B cell (primary cell): Measurements from ENCODE around the gene NAV2. TPM values are rescaled to one million over a fixed set of nuclear protein-coding genes. Genes with fewer than 3 reads are reported as not detected.

Experiments used
- ATAC-seq: fragments of 200-7000 bp; cut with Tn5 transposase; one replicate; pipeline ENCODE4 v1.10.0; 2021; ENCODE audit warnings: low read depth, mild to moderate bottlenecking, moderate number of reproducible peaks, moderate library complexity
- CTCF ChIA-PET: fragments of 350-600 bp; sonication (Branson Sonifier 250); formaldehyde crosslinking; loops from one replicate; lab custom pipeline; 2021; ENCODE audit warnings: antibody characterized with exemption, inconsistent platforms; lab: Charles Lee
- POLR2A ChIA-PET: fragments of 350-600 bp; sonication (Branson Sonifier 250); formaldehyde crosslinking; loops from one replicate; lab custom pipeline; 2021; ENCODE audit warnings: antibody characterized with exemption; lab: Charles Lee
- DNase-seq: peaks from one replicate; pipeline ENCODE4 v3.0.0; 2013
- H2AFZ ChIP-seq: 2 replicates; pipeline ENCODE4 v1.6.1; 2012; ENCODE audit warnings: mild to moderate bottlenecking, low read depth, low read length; ENCODE audit not compliant: insufficient read depth, poor library complexity, severe bottlenecking
- H3K27ac ChIP-seq, 2 donors: 1 replicate in 1 of 2; 2 replicates in 1 of 2; pipeline ENCODE4 v1.5.1; 2012 to 2013; ENCODE audit warnings: low read length in 2 of 2, mild to moderate bottlenecking in 2 of 2, moderate library complexity in 1 of 2
- H3K27me3 ChIP-seq, 4 experiments: fragments of 200-600 bp in 1 of 4; sonication (generic) in 1 of 4; replicated peaks in 1 of 4; 1 replicate in 2 of 4; 2 replicates in 2 of 4; pipeline versions ENCODE4 v1.6.1 to v1.7.0; 2013 to 2016; ENCODE audit warnings: low read length in 3 of 4, mild to moderate bottlenecking in 2 of 4, mixed read lengths in 1 of 4, moderate library complexity in 1 of 4; ENCODE audit not compliant: insufficient read depth in 4 of 4, control insufficient read depth in 3 of 4; ENCODE audit errors: control extremely low read depth in 1 of 4
- H3K36me3 ChIP-seq, 2 experiments: replicated peaks in 1 of 2; 1 replicate in 1 of 2; 2 replicates in 1 of 2; pipeline versions ENCODE4 v1.6.1 to v1.7.1; 2013; ENCODE audit warnings: low read length in 1 of 2; ENCODE audit not compliant: insufficient read depth in 2 of 2, control insufficient read depth in 1 of 2; ENCODE audit errors: control extremely low read depth in 1 of 2, extremely low read depth in 1 of 2
- H3K4me1 ChIP-seq, 2 donors: fragments of 200-600 bp in 1 of 2; sonication (generic) in 1 of 2; 1 replicate in 1 of 2; 2 replicates in 1 of 2; pipeline versions ENCODE4 v1.5.1 to v1.6.1; 2013 to 2017; ENCODE audit warnings: low read length in 2 of 2; ENCODE audit not compliant: control insufficient read depth in 2 of 2, insufficient read depth in 2 of 2
- H3K4me2 ChIP-seq: replicated peaks from 2 replicates; pipeline ENCODE3; 2012; ENCODE audit warnings: mild to moderate bottlenecking, low read depth, low read length; ENCODE audit not compliant: poor library complexity, severe bottlenecking
- H3K4me3 ChIP-seq, 5 experiments: fragments of 200-600 bp in 1 of 5; sonication (generic) in 1 of 5; 1 replicate in 3 of 5; 2 replicates in 2 of 5; pipeline versions ENCODE4 v1.5.1 to v1.7.0; 2011 to 2016; ENCODE audit warnings: low read length in 4 of 5, mild to moderate bottlenecking in 4 of 5, low read depth in 2 of 5, control low read depth in 1 of 5, moderate library complexity in 1 of 5; ENCODE audit not compliant: insufficient read depth in 1 of 5; ENCODE audit errors: control extremely low read depth in 1 of 5, extremely low read depth in 1 of 5
- H3K79me2 ChIP-seq: fragments of 200-600 bp; sonication (generic); one replicate; pipeline ENCODE4 v1.6.0; 2016; ENCODE audit warnings: low read length; ENCODE audit not compliant: control insufficient read depth, insufficient read depth
- H3K9ac ChIP-seq: fragments of 200-600 bp; sonication (generic); 2 replicates; pipeline ENCODE4 v1.6.1; 2017; ENCODE audit warnings: mild to moderate bottlenecking, low read length, moderate library complexity
- H3K9me3 ChIP-seq, 3 donors: one replicate each; pipeline versions ENCODE4 v1.6.1 to v1.7.1; 2013; ENCODE audit warnings: low read length in 2 of 3; ENCODE audit not compliant: control insufficient read depth in 2 of 3, insufficient read depth in 1 of 3; ENCODE audit errors: control extremely low read depth in 1 of 3
- H4K20me1 ChIP-seq: 2 replicates; pipeline ENCODE4 v1.6.0; 2012; ENCODE audit warnings: mild to moderate bottlenecking, low read length; ENCODE audit not compliant: insufficient read depth, control insufficient read depth, poor library complexity, severe bottlenecking
- H3K27ac Mint-ChIP-seq: one replicate; pipeline ENCODE4 v1.8.0; 2021; ENCODE audit warnings: mixed read lengths
- H3K27me3 Mint-ChIP-seq: one replicate; pipeline ENCODE4 v1.8.0; 2021; ENCODE audit warnings: mixed read lengths
- H3K4me1 Mint-ChIP-seq: one replicate; pipeline ENCODE4 v1.8.0; 2021; ENCODE audit warnings: mixed read lengths
- H3K4me3 Mint-ChIP-seq: one replicate; pipeline ENCODE4 v1.8.0; 2021; ENCODE audit warnings: mixed read lengths
- H3K9me3 Mint-ChIP-seq: one replicate; pipeline ENCODE4 v1.8.0; 2022; ENCODE audit warnings: mixed read lengths; ENCODE audit not compliant: insufficient read depth
- EZH2 ChIP-seq: IDR thresholded peaks from 2 replicates; pipeline ENCODE4 v1.6.1; 2012; ENCODE audit warnings: borderline replicate concordance, low read depth, mild to moderate bottlenecking, moderate library complexity, low read length; ENCODE audit not compliant: insufficient read depth, poor library complexity, severe bottlenecking
- WGBS: methylation state at CpG from one replicate; pipeline ENCODE4 v1.1.5; 2013; ENCODE audit warnings: missing lambda C conversion rate; ENCODE audit not compliant: insufficient coverage; 5-methylcytosine and 5-hydroxymethylcytosine counted together
- intact Hi-C: fragments of 100-400 bp; cut with micrococcal nuclease; formaldehyde crosslinking; loops from one replicate; pipeline ENCODE4 v1.10.0; 2022
- polyA plus RNA-seq: library from polyadenylated mRNA; depleted of rRNA; stranded (reverse); fragments of >200 nt; gene quantifications from 2 replicates; pipeline ENCODE4 v1.2.3, GENCODE V29; 2012
- total RNA-seq, 2 donors: library from RNA; stranded (reverse); fragments of 120-200 nt in 1 of 2; gene quantifications; 1 replicate in 1 of 2; 2 replicates in 1 of 2; pipeline versions ENCODE4 v1.2.3 to v1.2.4, GENCODE V29; 2013 to 2022
- TF ChIP-seq, protein P1 (sequence below): fragments of 200-600 bp; IDR thresholded peaks from one replicate; pipeline ENCODE4 v1.8.0; 2022; ENCODE audit warnings: antibody characterized with exemption, mild to moderate bottlenecking

NAV2 gene
- total and polyA plus RNA-seq, 2 donors (not counting 1 experiment from before 2014, with no cell fraction given): 0.82 to 22.2 TPM

DNA sequence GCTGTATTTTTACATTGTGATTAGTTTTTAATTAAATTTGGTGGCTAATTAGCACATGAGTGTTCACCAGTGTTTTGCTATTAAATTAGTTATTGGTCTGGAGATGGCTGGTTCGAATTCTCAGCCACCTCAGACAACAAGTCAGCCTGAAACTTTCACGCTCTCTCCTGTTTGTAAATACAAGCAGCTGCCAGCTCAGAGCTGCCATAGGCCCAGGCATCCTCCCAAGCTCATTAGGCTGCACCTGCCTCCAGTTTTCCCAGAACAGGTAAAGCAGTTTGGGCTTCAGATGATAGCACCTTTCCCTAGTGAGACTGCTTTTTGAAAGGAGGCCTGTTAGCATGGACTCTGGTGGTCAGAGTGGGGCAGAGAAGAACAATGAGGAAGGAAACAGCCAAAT is 156.8 kb downstream of the NAV2 start:
- Mint-ChIP-seq H3K4me3 (no peak overlapping the region), H3K9me3 (no peaks in the 10 kb centered on the region), H3K4me1 (no peaks in the 10 kb centered on the region), H3K27me3 (no peaks in the 10 kb centered on the region), H3K27ac (no peak overlapping the region)
- H4K20me1 ChIP-seq: no peaks in the 10 kb centered on the region
- H3K4me3 ChIP-seq: no peak overlapping the region
- H3K9ac ChIP-seq: no peak overlapping the region
- DNase-seq: no peak
- H3K27ac ChIP-seq: no peak overlapping the region
- no peak for ATAC-seq
- ChIA-PET CTCF (no interaction called here), POLR2A (no interaction called here)
- H3K4me2 ChIP-seq: no peak overlapping the region
- no peaks in the 10 kb centered on the region for H3K9me3 ChIP-seq
- H2AFZ ChIP-seq: no peak overlapping the region
- H3K27me3 ChIP-seq: no peaks in the 10 kb centered on the region
- TF ChIP-seq, protein P1, sequence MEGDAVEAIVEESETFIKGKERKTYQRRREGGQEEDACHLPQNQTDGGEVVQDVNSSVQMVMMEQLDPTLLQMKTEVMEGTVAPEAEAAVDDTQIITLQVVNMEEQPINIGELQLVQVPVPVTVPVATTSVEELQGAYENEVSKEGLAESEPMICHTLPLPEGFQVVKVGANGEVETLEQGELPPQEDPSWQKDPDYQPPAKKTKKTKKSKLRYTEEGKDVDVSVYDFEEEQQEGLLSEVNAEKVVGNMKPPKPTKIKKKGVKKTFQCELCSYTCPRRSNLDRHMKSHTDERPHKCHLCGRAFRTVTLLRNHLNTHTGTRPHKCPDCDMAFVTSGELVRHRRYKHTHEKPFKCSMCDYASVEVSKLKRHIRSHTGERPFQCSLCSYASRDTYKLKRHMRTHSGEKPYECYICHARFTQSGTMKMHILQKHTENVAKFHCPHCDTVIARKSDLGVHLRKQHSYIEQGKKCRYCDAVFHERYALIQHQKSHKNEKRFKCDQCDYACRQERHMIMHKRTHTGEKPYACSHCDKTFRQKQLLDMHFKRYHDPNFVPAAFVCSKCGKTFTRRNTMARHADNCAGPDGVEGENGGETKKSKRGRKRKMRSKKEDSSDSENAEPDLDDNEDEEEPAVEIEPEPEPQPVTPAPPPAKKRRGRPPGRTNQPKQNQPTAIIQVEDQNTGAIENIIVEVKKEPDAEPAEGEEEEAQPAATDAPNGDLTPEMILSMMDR: no peak
- no CpG with 5 or more reads among the region's 2 CpGs for WGBS
- no peaks in the 10 kb centered on the region for H3K4me1 ChIP-seq
- H3K79me2 ChIP-seq: no peaks in the 10 kb centered on the region
- no peaks in the 10 kb centered on the region for H3K36me3 ChIP-seq
- intact Hi-C loops: no loop called here

DNA sequence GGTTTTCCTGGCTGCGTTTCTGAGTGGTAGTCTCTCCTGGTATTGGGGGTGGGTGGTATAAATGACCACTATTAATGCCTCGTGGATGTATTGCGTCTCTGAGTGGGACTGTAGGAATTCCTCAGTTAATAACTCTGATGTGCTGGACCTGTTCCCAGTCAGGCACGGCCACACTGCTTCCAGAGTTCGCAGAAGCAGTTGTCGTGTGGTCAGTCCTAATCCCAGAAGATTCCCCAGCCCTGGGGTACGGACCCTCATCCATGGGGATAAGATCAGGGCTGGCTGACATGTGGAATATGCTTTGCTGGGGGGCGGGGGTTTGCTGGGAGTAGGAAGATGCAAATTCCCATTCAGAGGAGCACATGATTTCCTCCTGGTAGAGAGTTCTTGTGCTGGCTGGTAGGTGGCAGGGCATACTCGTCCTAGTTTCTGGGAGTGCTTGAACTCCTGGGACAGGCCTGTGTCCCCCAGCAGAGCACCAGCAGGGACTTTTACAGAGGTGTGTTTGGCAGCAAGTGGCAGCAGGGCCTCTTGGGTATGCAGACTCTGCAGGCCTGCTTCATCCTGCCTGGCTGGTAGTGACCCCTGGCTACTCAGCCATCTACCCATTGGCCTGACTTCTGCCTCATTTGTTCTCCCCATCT is 157.4 kb downstream of the NAV2 start:
- Histone ChIP-seq H3K9me3 (no peaks in the 10 kb centered on the region), H3K27me3 (no peaks in the 10 kb centered on the region), H4K20me1 (no peaks in the 10 kb centered on the region), H3K27ac (no peak overlapping the region), H3K36me3 (no peaks in the 10 kb centered on the region), H3K4me1 (no peaks in the 10 kb centered on the region), H3K4me2 (no peak overlapping the region), H3K79me2 (no peaks in the 10 kb centered on the region), H3K4me3 (no peak overlapping the region), H2AFZ (no peak overlapping the region), H3K9ac (no peak overlapping the region)
- TF ChIP-seq, protein P1: no peak
- TF ChIP-seq EZH2: no peak
- DNase-seq: no peak
- no peaks in the 10 kb centered on the region for H3K4me1 Mint-ChIP-seq
- no peak overlapping the region for H3K27ac Mint-ChIP-seq
- no peak for ATAC-seq
- H3K27me3 Mint-ChIP-seq: no peaks in the 10 kb centered on the region
- WGBS: 86% methylated on average over 9 of the region's 9 CpGs
- intact Hi-C loops: no loop called here
- H3K9me3 Mint-ChIP-seq: no peaks in the 10 kb centered on the region
- no peak overlapping the region for H3K4me3 Mint-ChIP-seq
- POLR2A ChIA-PET: no interaction called here
- CTCF ChIA-PET: no interaction called here
